Left colon (tissue), 2 donors: Measurements from ENCODE around the gene GIPC3. TPM values are rescaled to one million over a fixed set of nuclear protein-coding genes. Genes with fewer than 3 reads are reported as not detected.
"Not testable (repeated sequence)": the region's sequence is repeated elsewhere in the genome, so short reads cannot be mapped to it uniquely, and the experiment has no call there.

Experiments
- ATAC-seq: fragments of 200-7000 bp; cut with Tn5 transposase; one replicate; pipeline ENCODE4 v1.9.1; 2020; ENCODE audit warnings: mild to moderate bottlenecking, moderate library complexity
- DNase-seq, 2 donors: peaks; one replicate each; pipeline ENCODE4 v3.0.0-alpha.2; 2020
- intact Hi-C, 2 donors: fragments of 100-400 bp; cut with DNase I in 1 of 2; cut with micrococcal nuclease in 1 of 2; formaldehyde crosslinking; loops; one replicate each; pipeline versions ENCODE4 v1.11.2 to v1.14.0; 2022; cut with DNase I, micrococcal nuclease
- total RNA-seq, 2 donors: library from RNA; stranded (reverse); fragmentation: NEBNext Ultra II Directional; extraction: Animal tissue kit (Norgen Biotek cat#: 25700); gene quantifications; one replicate each; pipeline ENCODE4 v1.2.1, GENCODE V29; 2021
- donor health status: DM: no; HTN: no; CAD: no.
- donor health status: DM: yes; HTN: yes; CAD: no.

Gene GIPC3
- total RNA-seq, 2 donors from 2014 or later = 0.24 to 0.64 TPM

DNA sequence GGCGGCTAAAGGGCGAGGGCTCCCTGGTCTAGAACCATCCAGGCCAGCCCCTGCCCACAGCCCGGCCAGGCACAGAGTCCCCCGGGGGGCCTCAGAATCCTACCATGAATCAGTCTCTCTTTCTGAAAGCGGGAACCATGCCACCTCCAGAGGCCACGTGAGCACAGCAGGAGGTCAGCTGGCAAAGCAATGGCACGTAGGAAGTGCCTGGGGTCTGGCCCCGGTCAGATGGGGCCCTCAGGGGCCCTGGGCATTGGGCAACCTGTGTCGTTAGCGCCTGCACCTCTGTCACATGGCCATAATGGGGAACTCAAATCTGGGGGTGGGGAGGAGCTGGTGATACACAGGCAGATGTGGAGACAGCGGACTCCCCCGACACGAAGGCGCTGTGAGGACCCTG lies 36.7 kb upstream of the GIPC3 start:
- ATAC-seq = no peak
- intact Hi-C loops = loop anchor here (5.0 kb wide), 2 partner anchors 69 to 74 kb away; no protein-coding TSS in a partner anchor
- DNase-seq = no peak

DNA sequence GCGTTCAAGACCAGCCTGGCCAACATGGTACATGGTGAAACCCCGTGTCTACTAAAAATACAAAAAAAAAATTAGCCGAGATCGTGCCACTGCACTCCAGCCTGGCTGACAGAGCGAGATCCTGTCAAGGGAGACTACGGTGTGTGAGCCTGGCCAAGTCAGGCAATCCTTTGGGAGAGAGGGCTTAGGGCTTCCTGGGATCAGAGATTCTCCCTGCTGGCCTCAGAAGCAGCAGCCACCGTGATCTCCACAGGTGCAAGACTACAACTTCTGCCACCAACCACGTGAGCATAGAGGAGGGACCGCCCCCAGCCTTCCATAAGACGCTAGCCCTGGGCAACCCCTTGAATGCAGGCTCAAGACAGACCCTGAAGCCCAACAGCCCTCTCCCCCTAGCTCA lies 35.5 kb upstream of the GIPC3 start:
- no peak for ATAC-seq
- intact Hi-C loops = loop anchor here (5.0 kb wide), 2 partner anchors 67 to 72 kb away; no protein-coding TSS in a partner anchor
- no peak for DNase-seq

- no peak for ATAC-seq
- intact Hi-C loops = no loop called here
- no peak for DNase-seq
These were observed 34.1 kb upstream of the GIPC3 start for GRCh38 chr19:3550947-3551791.

DNA sequence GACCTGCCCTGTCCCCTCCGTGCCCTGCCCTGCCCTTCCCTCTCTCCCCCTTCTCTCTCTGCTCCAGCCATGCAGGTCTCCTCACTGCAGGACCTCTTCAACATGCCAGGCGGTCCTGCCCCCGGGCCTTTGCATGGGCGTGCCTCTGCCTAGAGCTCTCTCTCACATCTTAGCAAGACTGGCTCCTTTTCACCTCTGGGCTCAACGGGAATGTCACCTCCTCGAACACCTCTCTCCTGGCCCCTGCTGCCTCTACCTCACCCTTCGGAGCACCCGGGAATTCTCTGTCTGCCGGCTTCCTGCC lies 33.5 kb upstream of the GIPC3 start:
- ATAC-seq = no peak
- intact Hi-C loops = no loop called here

GRCh38 chr19:3554254-3555083 lies 30.8 kb upstream of the GIPC3 start:
- intact Hi-C loops = no loop called here
- ATAC-seq (no peak), DNase-seq (no peak)

More for the DNA sequence above, 33.5 kb upstream of the GIPC3 start:
- DNase-seq = no peak

- intact Hi-C loops = no loop called here
- no peak for ATAC-seq
- DNase-seq = no peak
These were observed 29.4 kb upstream of the GIPC3 start for GRCh38 chr19:3555653-3556422.

- DNase-seq = no peak
- ATAC-seq = no peak
- intact Hi-C loops = no loop called here
These were observed 28.8 kb upstream of the GIPC3 start for GRCh38 chr19:3556423-3556977.

GRCh38 chr19:3556978-3557460 lies 28.3 kb upstream of the GIPC3 start:
- DNase-seq = peak in 1 of 2 donors; percentile 60
- ATAC-seq = peak; percentile 43
- intact Hi-C loops = no loop called here

GRCh38 chr19:3557461-3558248 lies 27.6 kb upstream of the GIPC3 start, which contains the start of gene MFSD12:
MFSD12 (minus strand) TSS chr19:3557586; CDS start chr19:3557403, 183 bp downstream.
- ATAC-seq (peak; percentile 96), DNase-seq (peak; percentile 94 to 98)
- intact Hi-C loops = no loop called here

- intact Hi-C loops = no loop called here
- no peak for DNase-seq
- no peak for ATAC-seq
These were observed 21.4 kb upstream of the GIPC3 start for GRCh38 chr19:3563709-3564524.

- intact Hi-C loops = no loop called here
- ATAC-seq = no peak
- no peak for DNase-seq
These were observed 20.1 kb upstream of the GIPC3 start for GRCh38 chr19:3565139-3565538.

DNA sequence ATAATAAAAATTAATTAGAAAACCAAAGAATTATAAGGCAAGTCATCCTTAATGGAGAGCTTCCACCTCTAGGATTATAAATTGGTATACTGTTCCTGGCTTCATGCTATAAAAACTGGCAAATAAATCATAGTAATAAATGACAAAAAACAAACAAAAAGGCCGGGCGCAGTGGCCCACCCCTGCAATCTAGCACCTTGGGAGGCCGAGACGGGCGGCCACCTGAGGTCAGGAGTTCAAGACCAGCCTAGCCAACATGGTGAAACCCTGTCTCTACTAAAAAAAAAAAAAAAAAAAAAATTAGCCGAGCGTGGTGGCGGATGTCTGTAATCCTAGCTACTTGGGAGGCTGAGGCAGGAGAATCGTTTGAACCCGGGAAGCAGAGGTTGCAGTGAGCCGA lies 15.2 kb upstream of the GIPC3 start:
- ATAC-seq, intact Hi-C loops, DNase-seq: not testable (repeated sequence)

- intact Hi-C loops = no loop called here
- no peak for ATAC-seq
- no peak for DNase-seq
These were observed 14.7 kb upstream of the GIPC3 start for GRCh38 chr19:3570606-3571011.

- intact Hi-C loops = no loop called here
- ATAC-seq = peak; percentile 79
- DNase-seq = peak; percentile 99 to 100
These were observed 13.0 kb upstream of the GIPC3 start for GRCh38 chr19:3572132-3572854.

DNA sequence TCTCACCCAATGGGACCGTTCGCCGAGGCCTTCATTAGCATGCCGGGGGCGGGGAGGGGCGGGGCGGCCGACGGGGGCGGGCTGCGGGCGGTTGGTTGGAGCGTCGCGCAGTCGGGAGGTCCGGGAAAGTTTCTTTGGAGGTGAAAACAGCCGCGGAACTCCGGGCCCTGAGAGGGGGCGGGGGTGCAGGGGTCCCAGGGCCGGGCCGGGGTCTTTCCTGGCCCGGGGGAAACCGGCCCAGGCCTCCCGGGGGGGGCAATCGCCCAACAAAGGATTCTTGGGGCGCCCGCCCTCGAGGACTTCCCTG lies 12.5 kb upstream of the GIPC3 start, which contains the start of gene HMG20B:
Gene HMG20B, plus strand, starts transcription at position 90 of the 307 bp plus-strand sequence. CDS start 366 bp downstream, outside the sequence.
- intact Hi-C loops = no loop called here
- no peak for ATAC-seq

GRCh38 chr19:3573162-3573857 lies 12.0 kb upstream of the GIPC3 start:
- intact Hi-C loops = no loop called here
- DNase-seq (peak; percentile 57 to 61), ATAC-seq (peak; percentile 15)

More for the DNA sequence above, 12.5 kb upstream of the GIPC3 start, which contains the start of gene HMG20B:
- no peak for DNase-seq
